HG02642 (cell line): Measurements from ENCODE around the gene LGALS13.

Experiments
- ATAC-seq: cut with Tn5 transposase; IDR thresholded peaks from one replicate; pipeline ENCODE4 v1.9.1; 2021; ENCODE audit warnings: mild to moderate bottlenecking; ENCODE audit not compliant: unreplicated experiment, poor library complexity

LGALS13 gene, protein sequence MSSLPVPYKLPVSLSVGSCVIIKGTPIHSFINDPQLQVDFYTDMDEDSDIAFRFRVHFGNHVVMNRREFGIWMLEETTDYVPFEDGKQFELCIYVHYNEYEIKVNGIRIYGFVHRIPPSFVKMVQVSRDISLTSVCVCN

DNA sequence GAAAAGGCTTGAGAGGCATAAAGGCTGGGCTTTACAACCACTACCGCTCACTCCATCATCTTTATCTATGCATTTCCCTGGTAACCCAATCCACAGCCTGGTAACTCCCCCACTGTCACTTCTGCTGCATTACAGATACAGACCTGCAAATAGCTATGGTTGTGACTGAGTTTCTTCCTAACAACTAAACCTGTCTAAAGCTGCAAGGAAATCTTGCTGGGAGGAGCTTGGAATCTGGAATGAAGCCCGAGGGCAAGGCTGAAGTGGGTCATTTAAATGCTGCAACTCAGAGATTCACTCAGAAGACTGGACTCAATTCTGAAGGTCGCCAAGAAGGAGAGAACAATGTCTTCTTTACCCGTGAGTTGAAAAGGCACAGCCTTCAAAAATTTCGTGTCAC lies at the start of gene LGALS13:
Gene LGALS13, plus strand, starts transcription at position 301 of the 400 bp plus-strand sequence. Its CDS starts 45 bp downstream, at position 346.
- no peak for ATAC-seq

- no peak for ATAC-seq
Observed at GRCh38 chr19:39553082-39553652, 49.2 kb upstream of the LGALS13 start.

DNA sequence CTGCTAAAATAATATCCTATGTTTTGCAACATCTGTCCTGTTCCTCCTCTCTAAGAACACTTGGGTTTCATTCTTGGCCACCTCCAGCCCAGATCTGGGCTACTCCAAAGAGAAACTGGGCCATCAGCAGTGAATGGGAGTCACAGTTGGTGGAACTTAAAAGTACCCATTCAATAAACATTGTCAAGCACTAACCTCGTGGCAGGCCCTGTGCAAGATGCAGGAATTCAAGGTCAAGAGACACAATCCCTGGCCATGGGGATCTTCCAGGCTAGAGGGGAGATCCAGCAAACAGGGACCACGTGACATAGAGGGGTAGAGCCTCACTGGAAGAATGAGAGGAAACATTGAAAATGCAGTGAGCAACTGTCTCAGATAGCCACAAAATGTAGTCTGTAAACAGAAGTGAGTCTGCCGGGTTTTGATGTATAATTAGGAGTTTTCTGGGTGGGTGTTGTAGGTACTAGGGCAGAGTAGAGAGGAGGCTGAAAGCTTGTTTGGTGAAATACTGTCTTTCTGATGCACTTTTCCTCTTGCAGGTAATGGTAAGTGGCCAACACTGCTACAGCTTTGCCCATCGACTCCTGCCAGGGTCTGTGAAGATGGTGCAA lies 47.5 kb upstream of the LGALS13 start:
- ATAC-seq: no peak

DNA sequence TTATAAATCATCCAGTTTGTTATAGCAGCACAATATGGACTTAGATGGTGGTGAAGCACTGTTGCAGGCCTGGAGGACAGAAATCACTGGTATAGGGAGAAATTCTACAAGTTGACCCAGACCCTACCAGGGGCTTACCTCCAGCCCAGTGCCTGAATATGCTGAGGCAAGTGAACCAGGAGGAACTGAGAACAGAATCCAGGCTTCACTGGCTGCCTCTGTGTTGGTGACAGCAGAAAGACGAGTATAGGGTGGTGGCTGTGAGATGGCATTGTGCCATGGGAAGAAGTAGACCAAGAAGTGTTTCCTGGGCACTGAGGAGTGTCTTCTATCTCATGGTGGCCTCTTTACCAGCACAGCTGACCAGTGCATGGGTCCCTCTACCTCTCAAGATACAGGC lies 46.4 kb upstream of the LGALS13 start:
- ATAC-seq: no peak

GRCh38 chr19:39557811-39558623 lies 44.3 kb upstream of the LGALS13 start:
- ATAC-seq: no peak

- ATAC-seq: no peak
Observed at GRCh38 chr19:39558624-39559117, 43.7 kb upstream of the LGALS13 start.

- ATAC-seq: no peak
Observed at GRCh38 chr19:39563408-39563807, 38.9 kb upstream of the LGALS13 start.

GRCh38 chr19:39566064-39566463 lies 36.3 kb upstream of the LGALS13 start:
- ATAC-seq: no peak

GRCh38 chr19:39568604-39569003 lies 33.7 kb upstream of the LGALS13 start:
- ATAC-seq: no peak

DNA sequence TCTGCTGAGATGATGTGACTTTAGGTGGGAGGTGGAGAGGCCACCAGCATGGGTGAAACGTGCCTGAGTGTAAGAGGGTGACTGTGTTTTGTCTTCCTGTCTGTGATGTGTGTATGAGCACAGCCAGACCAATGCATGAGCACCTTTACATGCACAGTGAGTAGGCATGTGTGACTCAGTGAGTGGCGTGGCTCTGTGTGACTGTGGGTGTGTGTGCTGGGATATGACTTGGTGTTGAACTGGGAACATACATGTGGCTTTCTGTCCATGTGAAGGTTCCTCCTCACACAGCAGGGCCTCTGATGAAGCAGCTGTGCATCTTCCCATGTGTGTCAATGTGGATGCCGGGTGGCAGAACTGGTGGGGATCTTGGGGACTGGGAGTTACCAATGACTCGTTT lies 19.9 kb upstream of the LGALS13 start:
- ATAC-seq: no peak

GRCh38 chr19:39582891-39583625 lies 19.3 kb upstream of the LGALS13 start:
- ATAC-seq: no peak

DNA sequence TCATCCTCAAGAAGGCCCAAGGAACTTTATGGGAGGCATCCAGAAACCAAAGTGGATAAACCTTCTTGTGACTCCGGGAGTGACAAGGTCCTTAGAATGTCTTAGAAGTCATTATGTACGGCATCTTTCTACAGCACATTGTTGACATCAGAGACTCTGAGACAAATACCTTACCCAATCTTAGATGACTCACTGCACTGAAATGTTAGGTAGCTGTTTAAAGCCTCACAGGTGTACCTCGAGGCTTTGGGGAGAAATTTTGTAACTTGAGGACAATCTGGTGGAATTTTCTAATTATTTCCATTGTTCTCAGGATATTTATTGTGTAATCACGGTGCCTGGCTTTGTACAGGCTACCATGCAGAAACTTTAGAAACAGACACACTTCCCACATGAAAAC lies 14.8 kb upstream of the LGALS13 start:
- ATAC-seq: no peak

GRCh38 chr19:39588066-39588465 lies 14.3 kb upstream of the LGALS13 start:
- no peak for ATAC-seq

- no peak for ATAC-seq
Observed at GRCh38 chr19:39590265-39590664, 12.1 kb upstream of the LGALS13 start.

DNA sequence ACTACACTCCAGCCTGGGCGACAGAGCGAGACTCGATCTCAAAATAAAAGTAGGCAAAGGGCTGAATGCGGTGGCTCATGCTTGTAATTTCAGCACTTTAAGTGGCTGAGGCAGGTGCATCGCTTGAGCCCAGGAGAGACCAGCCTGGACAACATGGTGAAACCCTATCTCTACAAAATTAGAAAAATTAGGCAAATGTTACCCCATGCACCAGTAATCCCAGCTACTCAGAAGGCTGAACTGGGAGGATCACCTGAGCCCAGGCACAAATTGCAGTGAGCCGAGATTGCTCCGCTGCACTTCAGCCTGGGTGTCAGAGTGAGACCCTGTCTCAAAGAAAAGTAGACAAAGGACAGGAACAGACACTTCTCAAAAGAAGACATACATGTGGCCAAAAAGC lies 9.9 kb upstream of the LGALS13 start:
- ATAC-seq: no peak

GRCh38 chr19:39595950-39596349 lies 6.4 kb upstream of the LGALS13 start:
- no peak for ATAC-seq

GRCh38 chr19:39596911-39597310 lies 5.4 kb upstream of the LGALS13 start:
- no peak for ATAC-seq

- no peak for ATAC-seq
Observed at GRCh38 chr19:39599116-39599515, 3.2 kb upstream of the LGALS13 start.

GRCh38 chr19:39603825-39604224 lies 1.5 kb downstream of the LGALS13 start:
- no peak for ATAC-seq

DNA sequence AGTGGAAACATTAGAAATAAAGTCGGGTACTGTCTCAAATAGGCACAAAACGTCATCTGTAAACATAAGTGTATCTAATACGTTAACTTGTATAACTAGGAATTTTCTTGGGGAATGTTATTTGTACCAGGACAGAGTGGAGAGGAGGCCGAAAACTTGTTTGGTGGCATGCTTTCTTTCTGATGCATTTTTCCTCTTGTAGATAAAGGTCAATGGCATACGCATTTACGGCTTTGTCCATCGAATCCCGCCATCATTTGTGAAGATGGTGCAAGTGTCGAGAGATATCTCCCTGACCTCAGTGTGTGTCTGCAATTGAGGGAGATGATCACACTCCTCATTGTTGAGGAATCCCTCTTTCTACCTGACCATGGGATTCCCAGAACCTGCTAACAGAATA lies 4.7 kb downstream of the LGALS13 start:
- ATAC-seq: no peak
